ENCODE measurements around the gene ST3GAL3.

The ST3GAL3 gene

GRCh38 chr1:43952731-43953346, 245.5 kb downstream of the ST3GAL3 start:
- peaks cover 25 to 26% of the 10 kb centered on the region in 2 donors for H3K36me3 ChIP-seq (ENCODE audit: control insufficient read depth in 1 of 2, insufficient read depth in 2 of 2, low read length in 2 of 2)
- H3K4me3 ChIP-seq (ENCODE audit: low read depth in 1 of 2, low read length in 2 of 2), result no peak overlapping the region
- H3K27ac ChIP-seq (ENCODE audit: low read length), result no peak overlapping the region

GRCh38 chr1:43953361-43953760, 246.0 kb downstream of the ST3GAL3 start:
- no peak overlapping the region for H3K4me3 ChIP-seq (ENCODE audit: low read depth in 1 of 2, low read length in 2 of 2)
- H3K27me3 ChIP-seq (ENCODE audit: low read depth, low read length), result no peaks in the 10 kb centered on the region
- H3K36me3 ChIP-seq (ENCODE audit: control insufficient read depth in 1 of 2, insufficient read depth in 2 of 2, low read length in 2 of 2), result peaks cover 30 to 32% of the 10 kb centered on the region in 2 donors
- H3K4me1 ChIP-seq (ENCODE audit: control insufficient read depth in 1 of 2, insufficient read depth in 2 of 2, low read length in 2 of 2), result peaks cover under 1 to 9% of the 10 kb centered on the region in 2 donors
- H3K9me3 ChIP-seq (ENCODE audit: control insufficient read depth in 1 of 2, low read length in 2 of 2), result no peaks in the 10 kb centered on the region
- no peak overlapping the region for H3K27ac ChIP-seq (ENCODE audit: low read length)

More at GRCh38 chr1:43952731-43953346, 245.5 kb downstream of the ST3GAL3 start:
- H3K9me3 ChIP-seq (ENCODE audit: control insufficient read depth in 1 of 2, low read length in 2 of 2), result no peaks in the 10 kb centered on the region
- peaks cover 6 to 14% of the 10 kb centered on the region in 2 donors for H3K4me1 ChIP-seq (ENCODE audit: control insufficient read depth in 1 of 2, insufficient read depth in 2 of 2, low read length in 2 of 2)
- no peaks in the 10 kb centered on the region for H3K27me3 ChIP-seq (ENCODE audit: low read depth, low read length)

GRCh38 chr1:43954036-43954435, 246.7 kb downstream of the ST3GAL3 start:
- Histone ChIP-seq H3K4me3 (ENCODE audit: low read depth in 1 of 2, low read length in 2 of 2) (no peak overlapping the region), H3K4me1 (ENCODE audit: control insufficient read depth in 1 of 2, insufficient read depth in 2 of 2, low read length in 2 of 2) (peaks cover 0 to 2% of the 10 kb centered on the region in 2 donors), H3K9me3 (ENCODE audit: control insufficient read depth in 1 of 2, low read length in 2 of 2) (no peaks in the 10 kb centered on the region), H3K27me3 (ENCODE audit: low read depth, low read length) (no peaks in the 10 kb centered on the region), H3K36me3 (ENCODE audit: control insufficient read depth in 1 of 2, insufficient read depth in 2 of 2, low read length in 2 of 2) (peaks cover 37% of the 10 kb centered on the region in 2 donors), H3K27ac (ENCODE audit: low read length) (no peak overlapping the region)

- Histone ChIP-seq H3K9me3 (ENCODE audit: control insufficient read depth in 1 of 2, low read length in 2 of 2) (no peaks in the 10 kb centered on the region), H3K4me3 (ENCODE audit: low read depth in 1 of 2, low read length in 2 of 2) (no peak overlapping the region), H3K27me3 (ENCODE audit: low read depth, low read length) (no peaks in the 10 kb centered on the region), H3K4me1 (ENCODE audit: control insufficient read depth in 1 of 2, insufficient read depth in 2 of 2, low read length in 2 of 2) (no peaks in the 10 kb centered on the region), H3K27ac (ENCODE audit: low read length) (no peak overlapping the region), H3K36me3 (ENCODE audit: control insufficient read depth in 1 of 2, insufficient read depth in 2 of 2, low read length in 2 of 2) (peaks cover 43 to 52% of the 10 kb centered on the region in 2 donors)
Measured at GRCh38 chr1:43956234-43956633, 248.9 kb downstream of the ST3GAL3 start.

- H3K36me3 ChIP-seq (ENCODE audit: control insufficient read depth in 1 of 2, insufficient read depth in 2 of 2, low read length in 2 of 2), result peaks cover 54 to 65% of the 10 kb centered on the region in 2 donors
Measured at GRCh38 chr1:43957407-43958040, 250.2 kb downstream of the ST3GAL3 start.

GRCh38 chr1:43958351-43959255, 251.3 kb downstream of the ST3GAL3 start:
- H3K27ac ChIP-seq (ENCODE audit: low read length), result no peak overlapping the region
- peaks cover 59 to 74% of the 10 kb centered on the region in 2 donors for H3K36me3 ChIP-seq (ENCODE audit: control insufficient read depth in 1 of 2, insufficient read depth in 2 of 2, low read length in 2 of 2)
- H3K9me3 ChIP-seq (ENCODE audit: control insufficient read depth in 1 of 2, low read length in 2 of 2), result no peaks in the 10 kb centered on the region
- H3K4me1 ChIP-seq (ENCODE audit: control insufficient read depth in 1 of 2, insufficient read depth in 2 of 2, low read length in 2 of 2), result no peaks in the 10 kb centered on the region
- no peak overlapping the region for H3K4me3 ChIP-seq (ENCODE audit: low read depth in 1 of 2, low read length in 2 of 2)
- no peaks in the 10 kb centered on the region for H3K27me3 ChIP-seq (ENCODE audit: low read depth, low read length)

More at GRCh38 chr1:43957407-43958040, 250.2 kb downstream of the ST3GAL3 start:
- Histone ChIP-seq H3K27ac (ENCODE audit: low read length) (no peak overlapping the region), H3K27me3 (ENCODE audit: low read depth, low read length) (no peaks in the 10 kb centered on the region), H3K4me1 (ENCODE audit: control insufficient read depth in 1 of 2, insufficient read depth in 2 of 2, low read length in 2 of 2) (no peaks in the 10 kb centered on the region), H3K4me3 (ENCODE audit: low read depth in 1 of 2, low read length in 2 of 2) (no peak overlapping the region), H3K9me3 (ENCODE audit: control insufficient read depth in 1 of 2, low read length in 2 of 2) (no peaks in the 10 kb centered on the region)

- Histone ChIP-seq H3K36me3 (ENCODE audit: control insufficient read depth in 1 of 2, insufficient read depth in 2 of 2, low read length in 2 of 2) (peaks cover 59 to 84% of the 10 kb centered on the region in 2 donors), H3K27ac (ENCODE audit: low read length) (no peak overlapping the region), H3K4me3 (ENCODE audit: low read depth in 1 of 2, low read length in 2 of 2) (no peak overlapping the region), H3K9me3 (ENCODE audit: control insufficient read depth in 1 of 2, low read length in 2 of 2) (no peaks in the 10 kb centered on the region), H3K27me3 (ENCODE audit: low read depth, low read length) (no peaks in the 10 kb centered on the region), H3K4me1 (ENCODE audit: control insufficient read depth in 1 of 2, insufficient read depth in 2 of 2, low read length in 2 of 2) (no peaks in the 10 kb centered on the region)
Measured at GRCh38 chr1:43960798-43961197, 253.5 kb downstream of the ST3GAL3 start.

- Histone ChIP-seq H3K9me3 (ENCODE audit: control insufficient read depth in 1 of 2, low read length in 2 of 2) (no peaks in the 10 kb centered on the region), H3K27ac (ENCODE audit: low read length) (no peak overlapping the region), H3K4me3 (ENCODE audit: low read depth in 1 of 2, low read length in 2 of 2) (no peak overlapping the region), H3K27me3 (ENCODE audit: low read depth, low read length) (no peaks in the 10 kb centered on the region), H3K36me3 (ENCODE audit: control insufficient read depth in 1 of 2, insufficient read depth in 2 of 2, low read length in 2 of 2) (peaks cover 51 to 85% of the 10 kb centered on the region in 2 donors), H3K4me1 (ENCODE audit: control insufficient read depth in 1 of 2, insufficient read depth in 2 of 2, low read length in 2 of 2) (no peaks in the 10 kb centered on the region)
Measured at GRCh38 chr1:43961692-43962091, 254.4 kb downstream of the ST3GAL3 start.

- H3K9me3 ChIP-seq (ENCODE audit: control insufficient read depth in 1 of 2, low read length in 2 of 2), result no peaks in the 10 kb centered on the region
- no peak overlapping the region for H3K27ac ChIP-seq (ENCODE audit: low read length)
- H3K27me3 ChIP-seq (ENCODE audit: low read depth, low read length), result no peaks in the 10 kb centered on the region
- no peaks in the 10 kb centered on the region for H3K4me1 ChIP-seq (ENCODE audit: control insufficient read depth in 1 of 2, insufficient read depth in 2 of 2, low read length in 2 of 2)
- H3K4me3 ChIP-seq (ENCODE audit: low read depth in 1 of 2, low read length in 2 of 2), result no peak overlapping the region
- H3K36me3 ChIP-seq (ENCODE audit: control insufficient read depth in 1 of 2, insufficient read depth in 2 of 2, low read length in 2 of 2), result peaks cover 46 to 86% of the 10 kb centered on the region in 2 donors
Measured at GRCh38 chr1:43962324-43962723, 255.0 kb downstream of the ST3GAL3 start.

- Histone ChIP-seq H3K27ac (ENCODE audit: low read length) (no peak overlapping the region), H3K27me3 (ENCODE audit: low read depth, low read length) (no peaks in the 10 kb centered on the region), H3K4me3 (ENCODE audit: low read depth in 1 of 2, low read length in 2 of 2) (no peak overlapping the region), H3K36me3 (ENCODE audit: control insufficient read depth in 1 of 2, insufficient read depth in 2 of 2, low read length in 2 of 2) (peaks cover 39 to 85% of the 10 kb centered on the region in 2 donors), H3K9me3 (ENCODE audit: control insufficient read depth in 1 of 2, low read length in 2 of 2) (no peaks in the 10 kb centered on the region), H3K4me1 (ENCODE audit: control insufficient read depth in 1 of 2, insufficient read depth in 2 of 2, low read length in 2 of 2) (no peaks in the 10 kb centered on the region)
Measured at GRCh38 chr1:43963006-43963405, 255.7 kb downstream of the ST3GAL3 start.

GRCh38 chr1:43963890-43964289, 256.6 kb downstream of the ST3GAL3 start:
- H3K36me3 ChIP-seq (ENCODE audit: control insufficient read depth in 1 of 2, insufficient read depth in 2 of 2, low read length in 2 of 2), result peaks cover 30 to 76% of the 10 kb centered on the region in 2 donors
- no peak overlapping the region for H3K4me3 ChIP-seq (ENCODE audit: low read depth in 1 of 2, low read length in 2 of 2)
- H3K27ac ChIP-seq (ENCODE audit: low read length), result no peak overlapping the region
- H3K4me1 ChIP-seq (ENCODE audit: control insufficient read depth in 1 of 2, insufficient read depth in 2 of 2, low read length in 2 of 2), result no peaks in the 10 kb centered on the region
- H3K9me3 ChIP-seq (ENCODE audit: control insufficient read depth in 1 of 2, low read length in 2 of 2), result no peaks in the 10 kb centered on the region
- H3K27me3 ChIP-seq (ENCODE audit: low read depth, low read length), result no peaks in the 10 kb centered on the region
